MM.1S (cell line): Measurements from ENCODE around the gene PIK3R4.

Source experiments
- EZH2 ChIP-seq: fragments of 300-600 bp; sonication (generic); optimal IDR thresholded peaks from 2 replicates; pipeline ENCODE3; 2017; ENCODE audit warnings: low read depth, mild to moderate bottlenecking, antibody characterized with exemption, low read length, mixed read lengths
- TF ChIP-seq, protein P1 (sequence below): fragments of 300-600 bp; sonication (generic); IDR thresholded peaks from 2 replicates; pipeline ENCODE4 v1.5.1; 2016; ENCODE audit warnings: antibody characterized with exemption, low read length, mixed read lengths

- TF ChIP-seq, protein P1, sequence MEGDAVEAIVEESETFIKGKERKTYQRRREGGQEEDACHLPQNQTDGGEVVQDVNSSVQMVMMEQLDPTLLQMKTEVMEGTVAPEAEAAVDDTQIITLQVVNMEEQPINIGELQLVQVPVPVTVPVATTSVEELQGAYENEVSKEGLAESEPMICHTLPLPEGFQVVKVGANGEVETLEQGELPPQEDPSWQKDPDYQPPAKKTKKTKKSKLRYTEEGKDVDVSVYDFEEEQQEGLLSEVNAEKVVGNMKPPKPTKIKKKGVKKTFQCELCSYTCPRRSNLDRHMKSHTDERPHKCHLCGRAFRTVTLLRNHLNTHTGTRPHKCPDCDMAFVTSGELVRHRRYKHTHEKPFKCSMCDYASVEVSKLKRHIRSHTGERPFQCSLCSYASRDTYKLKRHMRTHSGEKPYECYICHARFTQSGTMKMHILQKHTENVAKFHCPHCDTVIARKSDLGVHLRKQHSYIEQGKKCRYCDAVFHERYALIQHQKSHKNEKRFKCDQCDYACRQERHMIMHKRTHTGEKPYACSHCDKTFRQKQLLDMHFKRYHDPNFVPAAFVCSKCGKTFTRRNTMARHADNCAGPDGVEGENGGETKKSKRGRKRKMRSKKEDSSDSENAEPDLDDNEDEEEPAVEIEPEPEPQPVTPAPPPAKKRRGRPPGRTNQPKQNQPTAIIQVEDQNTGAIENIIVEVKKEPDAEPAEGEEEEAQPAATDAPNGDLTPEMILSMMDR, result no peak
- no peak for TF ChIP-seq EZH2
Observed at GRCh38 chr3:130705501-130705900, 41.1 kb downstream of the PIK3R4 start.
